Cardiac fibroblast (primary cell): ENCODE results near the gene DNM3.

Experiments used
- DNase-seq, 2 donors: peaks; one replicate each; pipeline versions ENCODE4 v3.0.0 to v3.0.0-alpha.2; 2010; ENCODE audit warnings: low read depth in 2 of 2
- H3K4me3 ChIP-seq, 2 donors: replicated peaks in 1 of 2; 1 replicate in 1 of 2; 2 replicates in 1 of 2; pipeline ENCODE4 v1.5.1; 2011; ENCODE audit warnings: low read depth in 2 of 2, low read length in 2 of 2, mild to moderate bottlenecking in 2 of 2, moderate library complexity in 1 of 2
- CTCF ChIP-seq: IDR thresholded peaks from one replicate; pipeline ENCODE4 v1.5.1; 2011; ENCODE audit warnings: low read depth, mild to moderate bottlenecking, low read length, inconsistent platforms

Gene DNM3

GRCh38 chr1:172308142-172308541, 466.8 kb downstream of the DNM3 start:
- DNase-seq: no peak
- TF ChIP-seq CTCF: no peak
- no peak overlapping the region for H3K4me3 ChIP-seq

GRCh38 chr1:172308577-172308976, 467.3 kb downstream of the DNM3 start:
- no peak overlapping the region for H3K4me3 ChIP-seq
- no peak for TF ChIP-seq CTCF
- DNase-seq: peak in 1 of 2 donors; percentile 39

- peak; percentile 32 for TF ChIP-seq CTCF
- H3K4me3 ChIP-seq: no peak overlapping the region
- peak; percentile 74 to 81 for DNase-seq
Observed at GRCh38 chr1:172320733-172321132, 479.4 kb downstream of the DNM3 start.

GRCh38 chr1:172321451-172321850, 480.2 kb downstream of the DNM3 start:
- no peak overlapping the region for H3K4me3 ChIP-seq
- no peak for TF ChIP-seq CTCF

GRCh38 chr1:172322219-172323061, 481.1 kb downstream of the DNM3 start:
- H3K4me3 ChIP-seq: peak overlapping the region; percentile 3 to 34
- DNase-seq: peak; percentile 94 to 97
- TF ChIP-seq CTCF: peak; percentile 12

More at GRCh38 chr1:172321451-172321850, 480.2 kb downstream of the DNM3 start:
- peak; percentile 68 to 69 for DNase-seq

DNA sequence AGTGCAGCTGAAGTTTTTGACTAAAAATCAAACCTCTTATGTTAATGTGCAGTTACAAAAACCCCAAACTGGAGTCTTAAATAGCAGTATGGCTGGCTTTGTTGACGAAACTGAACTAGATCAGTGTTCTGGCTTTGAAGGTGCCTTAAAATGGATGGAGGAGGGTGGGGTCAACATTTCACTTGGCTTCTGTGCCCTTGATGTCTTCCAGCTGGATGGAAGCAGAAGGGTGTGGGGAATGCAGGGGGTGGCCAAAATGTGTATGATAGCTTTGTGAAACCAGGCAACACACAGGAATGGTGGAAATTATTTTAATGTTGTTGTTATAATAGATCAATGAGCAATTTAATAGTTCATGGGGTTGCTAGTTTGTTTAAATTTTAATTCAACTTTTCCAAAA, 482.4 kb downstream of the DNM3 start:
- H3K4me3 ChIP-seq: no peak overlapping the region
- no peak for TF ChIP-seq CTCF
- DNase-seq: peak in 1 of 2 donors; percentile 37
